ENCODE results near the gene LSAMP. TPM values are rescaled to one million over a fixed set of nuclear protein-coding genes. Genes with fewer than 3 reads are reported as not detected.

Gene LSAMP
- total and polyA plus RNA-seq, 2 experiments from 2014 or later = 2.0 to 2.9 TPM

GRCh38 chr3:116405231-116405630 lies 40.1 kb downstream of the LSAMP start (continued):
- no peak for TF ChIP-seq REST (IDR thresholded peaks at IDR 0.05; ENCODE audit: unreplicated experiment)

- DNase-seq (ENCODE audit: low spot score) (no peak), ATAC-seq (no peak)
- H3F3A ChIP-seq (replicated peaks; ENCODE audit: low read depth) = no peaks in the 10 kb centered on the region
- no peaks in the 10 kb centered on the region; the same call in 1 of the 2 replicates for H3K4me1 ChIP-seq (ENCODE audit: insufficient read depth)
- no peaks in the 10 kb centered on the region for H3K9me3 Mint-ChIP-seq
- no peak overlapping the region for H3K4me2 ChIP-seq
- H3K9me2 ChIP-seq (ENCODE audit: insufficient read depth) = no peaks in the 10 kb centered on the region
- no peak overlapping the region for H3K4me3 Mint-ChIP-seq
- H3K4me1 Mint-ChIP-seq = no peaks in the 10 kb centered on the region; the same call in 2 of the 3 replicates
- H3K36me3 ChIP-seq (ENCODE audit: insufficient read depth) = no peaks in the 10 kb centered on the region
- no peak overlapping the region for H3K27ac Mint-ChIP-seq
- no peaks in the 10 kb centered on the region for H3K79me2 ChIP-seq (replicated peaks; ENCODE audit: insufficient read depth)
- no peak overlapping the region for H2AFZ ChIP-seq
- H3K27me3 ChIP-seq (ENCODE audit: insufficient read depth) = no peaks in the 10 kb centered on the region
- no peak overlapping the region for H3K27ac ChIP-seq (ENCODE audit: low read depth)
- no peaks in the 10 kb centered on the region for H4K20me1 ChIP-seq (replicated peaks; ENCODE audit: insufficient read depth)
- no peaks in the 10 kb centered on the region for H3K36me3 Mint-ChIP-seq (ENCODE audit: low read depth)
- no peak overlapping the region for H3K4me3 ChIP-seq
- H3K27me3 Mint-ChIP-seq (ENCODE audit: insufficient read depth, low read depth, poor library complexity) = no peaks in the 10 kb centered on the region
- TF ChIP-seq STAT1 (IDR thresholded peaks at IDR 0.05; ENCODE audit: unreplicated experiment) (no peak), EZH2phosphoT487 (IDR thresholded peaks at IDR 0.05; ENCODE audit: unreplicated experiment) (no peak), ZNF114 (CRISPR knock-in tag; IDR thresholded peaks at IDR 0.05) (no peak), ZNF462 (CRISPR knock-in tag; IDR thresholded peaks at IDR 0.05) (no peak), NANOG (IDR thresholded peaks at IDR 0.05; ENCODE audit: borderline replicate concordance) (no peak), REST (IDR thresholded peaks at IDR 0.05; ENCODE audit: unreplicated experiment) (no peak), EZH2 (IDR thresholded peaks at IDR 0.05; ENCODE audit: low read depth, unreplicated experiment) (no peak), CREB1 (CRISPR knock-in tag; IDR thresholded peaks at IDR 0.05; ENCODE audit: low read depth) (no peak)
- TF ChIP-seq, protein P1, sequence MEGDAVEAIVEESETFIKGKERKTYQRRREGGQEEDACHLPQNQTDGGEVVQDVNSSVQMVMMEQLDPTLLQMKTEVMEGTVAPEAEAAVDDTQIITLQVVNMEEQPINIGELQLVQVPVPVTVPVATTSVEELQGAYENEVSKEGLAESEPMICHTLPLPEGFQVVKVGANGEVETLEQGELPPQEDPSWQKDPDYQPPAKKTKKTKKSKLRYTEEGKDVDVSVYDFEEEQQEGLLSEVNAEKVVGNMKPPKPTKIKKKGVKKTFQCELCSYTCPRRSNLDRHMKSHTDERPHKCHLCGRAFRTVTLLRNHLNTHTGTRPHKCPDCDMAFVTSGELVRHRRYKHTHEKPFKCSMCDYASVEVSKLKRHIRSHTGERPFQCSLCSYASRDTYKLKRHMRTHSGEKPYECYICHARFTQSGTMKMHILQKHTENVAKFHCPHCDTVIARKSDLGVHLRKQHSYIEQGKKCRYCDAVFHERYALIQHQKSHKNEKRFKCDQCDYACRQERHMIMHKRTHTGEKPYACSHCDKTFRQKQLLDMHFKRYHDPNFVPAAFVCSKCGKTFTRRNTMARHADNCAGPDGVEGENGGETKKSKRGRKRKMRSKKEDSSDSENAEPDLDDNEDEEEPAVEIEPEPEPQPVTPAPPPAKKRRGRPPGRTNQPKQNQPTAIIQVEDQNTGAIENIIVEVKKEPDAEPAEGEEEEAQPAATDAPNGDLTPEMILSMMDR (conservative IDR thresholded peaks at IDR 0.05; ENCODE audit: low read depth in 2 of 2) = no peak
These were observed 45.5 kb downstream of the LSAMP start for GRCh38 chr3:116399701-116400226.
